ENCODE results near the gene PCDHB1.

DNA sequence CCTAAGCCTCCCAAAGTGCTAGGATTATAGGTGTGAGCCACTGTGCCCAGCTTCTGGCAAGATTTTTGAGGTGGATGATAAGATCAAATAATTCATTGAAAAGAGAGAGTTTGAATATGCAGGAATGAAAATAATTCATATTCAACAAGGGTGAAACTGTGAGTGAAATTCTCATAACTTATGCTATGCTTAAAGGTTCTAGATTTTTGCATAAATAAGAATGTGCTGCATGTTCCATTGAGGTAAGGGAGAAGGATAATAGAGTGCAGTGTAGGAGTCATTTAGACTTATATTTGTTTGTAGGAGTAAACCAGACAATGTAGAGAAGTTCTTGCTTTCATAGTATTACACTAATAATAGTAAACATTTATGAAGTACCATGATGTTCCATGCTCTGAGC is 31.1 kb downstream of the PCDHB1 start:
- TF ChIP-seq POLR2A (IDR thresholded peaks at IDR 0.05; ENCODE audit: low read length) (no peak), GATA1 (IDR thresholded peaks at IDR 0.05; ENCODE audit: low read depth, low read length) (no peak)
